H4 (cell line): Measurements from ENCODE around the gene TSPEAR. TPM values are rescaled to one million over a fixed set of nuclear protein-coding genes. Genes with fewer than 3 reads are reported as not detected.
"Not testable (repeated sequence)": the region's sequence is repeated elsewhere in the genome, so short reads cannot be mapped to it uniquely, and the experiment has no call there.

Experiments
- DNase-seq: peaks from one replicate; pipeline ENCODE4 v3.0.0-alpha.2; 2015; ENCODE audit warnings: low spot score
- total RNA-seq: library from RNA; depleted of rRNA; stranded (reverse); fragments of >200 nt; shearing (Covaris generic); gene quantifications from 2 replicates; pipeline ENCODE4 v1.2.3, GENCODE V29; 2014

The TSPEAR gene
- total RNA-seq, 1 experiment from 2014 or later = 0.08 TPM

DNA sequence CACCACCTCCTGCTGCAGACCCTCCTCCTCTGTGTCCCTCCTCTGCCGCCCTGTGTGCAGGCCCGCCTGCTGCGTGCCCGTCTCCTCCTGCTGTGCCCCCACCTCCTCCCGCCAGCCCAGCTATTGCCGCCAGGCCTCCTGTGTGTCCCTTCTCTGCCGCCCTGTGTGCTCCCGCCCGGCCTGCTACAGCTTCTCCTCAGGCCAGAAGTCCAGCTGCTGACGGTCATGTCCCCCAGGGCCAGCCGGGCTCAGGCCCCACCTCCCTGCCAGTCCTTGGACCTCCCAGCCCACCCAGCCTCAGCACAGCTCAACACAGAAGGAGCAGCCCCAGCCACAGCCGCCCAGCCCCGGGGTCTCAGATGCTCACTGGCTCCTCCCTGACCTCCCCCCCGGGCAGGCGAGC is 83.5 kb downstream of the TSPEAR start:
- not testable (repeated sequence) for DNase-seq

DNA sequence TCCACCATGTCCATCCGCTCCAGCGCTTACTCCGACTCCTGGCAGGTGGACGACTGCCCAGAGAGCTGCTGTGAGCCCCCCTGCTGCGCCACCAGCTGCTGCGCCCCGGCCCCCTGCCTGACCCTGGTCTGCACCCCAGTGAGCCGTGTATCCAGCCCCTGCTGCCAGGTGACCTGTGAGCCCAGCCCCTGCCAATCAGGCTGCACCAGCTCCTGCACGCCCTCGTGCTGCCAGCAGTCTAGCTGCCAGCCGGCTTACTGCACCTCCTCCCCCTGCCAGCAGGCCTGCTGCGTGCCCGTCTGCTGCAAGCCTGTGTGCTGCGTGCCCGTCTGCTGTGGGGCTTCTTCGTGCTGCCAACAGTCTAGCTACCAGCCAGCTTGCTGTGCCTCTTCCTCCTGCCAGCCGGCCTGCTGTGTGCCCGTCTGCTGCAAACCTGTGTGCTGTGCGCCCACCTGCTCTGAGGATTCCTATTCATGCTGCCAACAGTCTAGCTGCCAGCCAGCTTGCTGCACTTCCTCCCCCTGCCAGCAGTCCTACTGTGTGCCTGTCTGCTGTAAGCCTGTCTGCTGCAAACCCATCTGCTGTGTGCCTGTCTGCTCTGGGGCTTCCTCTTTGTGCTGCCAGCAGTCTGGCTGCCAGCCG is 84.1 kb downstream of the TSPEAR start:
- DNase-seq = not testable (repeated sequence)

DNA sequence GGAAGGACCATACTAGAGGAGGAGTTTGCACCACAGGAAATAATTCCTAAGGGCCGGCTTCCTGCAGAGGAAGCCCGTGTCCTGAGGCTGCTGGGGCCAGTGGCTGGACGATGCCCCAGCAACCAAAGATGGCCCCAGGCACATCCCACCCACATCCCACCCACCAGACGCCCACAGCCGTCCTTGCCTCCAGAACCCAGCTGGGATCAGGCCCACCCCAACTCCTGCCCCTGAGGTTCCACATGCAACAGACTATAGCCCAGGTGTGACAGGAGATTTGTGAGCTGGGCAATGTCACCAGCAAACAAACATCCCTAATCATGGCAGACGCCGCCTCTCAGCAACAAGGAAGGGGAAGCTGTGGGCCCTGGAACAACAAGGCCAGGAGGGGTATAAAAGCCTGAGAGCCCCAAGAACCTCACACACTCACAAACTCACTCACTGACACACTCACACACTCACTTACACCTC is 84.7 kb downstream of the TSPEAR start, which contains the start of gene KRTAP10-9:
Gene KRTAP10-9 (plus strand): TSS at position 421 of the 471 bp plus-strand sequence. CDS start 79 bp downstream, outside the sequence.
- no peak for DNase-seq

DNA sequence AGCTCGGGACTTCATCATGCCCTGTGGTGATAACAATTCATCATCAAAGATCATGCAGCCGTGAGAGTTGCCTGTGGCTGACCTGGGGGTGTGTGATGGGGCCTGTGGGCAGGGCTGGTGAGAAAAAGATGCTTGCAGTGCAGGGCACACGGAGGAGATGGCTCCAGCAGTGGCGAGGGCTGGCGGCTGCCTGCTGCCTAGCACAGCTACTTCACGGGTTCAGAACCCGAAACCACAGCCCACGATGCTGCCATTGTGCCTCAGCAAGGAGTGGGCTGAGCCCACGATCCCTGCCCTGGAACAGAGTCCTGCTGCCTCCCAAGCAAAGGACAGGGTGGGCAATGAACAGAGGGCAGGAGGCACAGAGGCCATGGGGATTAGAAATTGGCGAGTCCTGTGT is 85.1 kb downstream of the TSPEAR start:
- DNase-seq = no peak

DNA sequence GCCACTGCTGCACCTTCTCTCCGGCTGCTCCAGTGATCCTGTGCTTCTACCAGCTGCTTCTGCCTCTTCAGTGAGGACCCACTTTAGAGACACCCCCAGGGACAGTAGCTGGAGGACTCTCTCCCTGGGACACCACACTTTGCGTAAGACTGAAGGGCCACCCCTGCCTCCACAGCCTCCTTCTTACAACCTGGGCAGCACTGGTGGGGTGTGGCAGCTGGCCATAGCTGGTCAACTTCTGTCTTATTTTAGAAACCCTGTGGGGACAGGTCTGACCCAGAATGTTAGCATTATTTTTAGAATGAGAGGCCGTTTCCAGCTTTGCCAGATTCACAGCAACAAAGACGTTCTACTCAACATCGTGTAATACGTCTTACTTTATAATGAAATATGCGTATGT is 85.6 kb downstream of the TSPEAR start:
- no peak for DNase-seq

DNA sequence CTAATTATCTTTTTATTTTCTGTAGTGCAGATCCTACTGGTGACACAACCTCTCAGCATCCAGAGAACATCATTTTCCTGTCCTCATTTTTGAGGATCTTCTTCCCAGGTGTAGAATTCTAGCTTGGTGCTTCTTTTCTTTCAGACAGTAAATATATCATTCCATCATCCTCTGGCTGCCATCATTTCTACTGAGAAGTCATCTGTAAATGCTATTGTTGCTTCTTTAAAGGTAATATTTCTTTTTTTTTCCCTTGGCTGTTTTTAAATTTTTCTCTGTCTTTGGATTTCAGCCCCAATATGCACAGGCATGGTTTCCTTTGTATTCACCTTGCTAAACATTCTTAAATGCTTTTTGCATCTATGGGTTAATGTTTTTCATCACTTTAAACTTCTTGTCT is 87.8 kb downstream of the TSPEAR start:
- DNase-seq = no peak

DNA sequence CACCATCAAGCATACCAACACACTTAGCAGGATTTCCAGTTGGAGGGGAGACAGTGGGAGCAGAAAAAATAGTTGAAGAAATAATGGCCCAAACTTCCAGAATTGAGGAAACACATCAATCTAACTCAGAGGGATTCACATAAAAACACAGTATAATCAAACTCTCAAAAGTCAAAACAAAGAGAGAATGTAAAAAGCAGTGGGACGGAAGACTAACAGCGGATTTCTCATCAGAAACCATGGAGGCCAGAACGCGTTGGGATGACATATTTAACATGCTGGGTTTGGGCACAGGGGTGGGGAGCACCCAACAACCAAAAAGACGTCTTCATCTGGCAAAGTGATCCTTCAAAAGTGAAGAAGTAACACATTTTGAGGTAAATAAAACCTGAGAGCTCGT is 91.5 kb downstream of the TSPEAR start:
- DNase-seq = no peak

DNA sequence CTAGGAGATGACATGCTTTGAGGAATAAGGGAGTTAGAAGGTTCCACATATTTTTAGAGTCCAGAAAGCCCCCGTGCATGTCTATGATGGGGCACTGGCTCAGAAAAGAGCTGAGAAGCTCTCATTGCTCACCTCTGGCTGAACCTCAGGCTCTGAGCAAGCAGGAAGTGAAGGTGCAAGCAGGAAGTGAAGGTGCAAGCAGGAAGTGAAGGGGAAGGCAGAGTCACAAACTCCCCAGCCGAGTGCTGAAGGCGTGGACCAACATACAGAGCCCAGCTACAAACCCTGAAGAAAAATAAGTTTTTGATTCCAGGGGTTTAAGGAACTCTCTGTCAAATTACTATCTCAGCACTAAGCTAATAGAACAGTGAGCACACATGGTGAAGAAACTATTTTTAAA is 92.5 kb downstream of the TSPEAR start:
- no peak for DNase-seq

DNA sequence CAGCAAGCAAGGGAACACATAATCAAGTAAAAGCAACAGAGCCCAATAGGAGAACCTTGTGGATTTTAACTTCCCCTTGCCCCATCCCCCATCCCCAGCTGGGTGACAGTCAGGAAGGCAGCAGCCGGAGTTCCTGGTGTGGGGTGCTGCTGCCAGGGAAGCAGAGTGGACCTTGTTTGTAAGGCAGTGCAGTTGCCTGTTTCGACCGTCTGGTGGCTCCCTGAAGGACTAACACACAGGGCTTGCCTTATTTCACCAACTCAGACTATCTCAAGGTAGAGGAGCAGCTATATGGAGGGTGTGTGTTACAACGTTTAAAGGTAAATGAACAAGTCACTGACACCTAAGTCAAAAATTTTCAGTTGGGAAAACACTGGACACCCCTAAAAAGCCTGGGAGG is 92.9 kb downstream of the TSPEAR start:
- no peak for DNase-seq

DNA sequence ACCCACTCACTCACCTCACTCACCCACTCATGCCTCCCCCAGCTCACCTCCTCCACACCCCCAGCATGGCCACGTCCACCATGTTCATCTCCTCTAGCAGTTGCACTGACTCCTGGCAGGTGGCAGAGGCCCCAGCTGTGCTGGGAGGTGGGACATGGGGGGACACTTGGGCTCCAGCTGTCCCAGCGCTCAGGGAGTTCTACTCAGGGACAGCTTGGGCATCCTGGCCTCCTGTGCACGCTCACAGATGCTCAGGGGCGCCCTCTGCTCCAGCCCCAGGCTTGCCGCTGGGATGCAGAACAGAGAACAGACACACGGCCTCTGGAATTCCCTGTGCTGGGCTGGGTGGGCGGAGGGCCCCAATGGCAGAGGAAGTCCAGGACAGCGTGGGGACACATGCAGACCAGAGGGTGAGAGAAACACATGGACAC is 94.3 kb downstream of the TSPEAR start:
- no peak for DNase-seq

DNA sequence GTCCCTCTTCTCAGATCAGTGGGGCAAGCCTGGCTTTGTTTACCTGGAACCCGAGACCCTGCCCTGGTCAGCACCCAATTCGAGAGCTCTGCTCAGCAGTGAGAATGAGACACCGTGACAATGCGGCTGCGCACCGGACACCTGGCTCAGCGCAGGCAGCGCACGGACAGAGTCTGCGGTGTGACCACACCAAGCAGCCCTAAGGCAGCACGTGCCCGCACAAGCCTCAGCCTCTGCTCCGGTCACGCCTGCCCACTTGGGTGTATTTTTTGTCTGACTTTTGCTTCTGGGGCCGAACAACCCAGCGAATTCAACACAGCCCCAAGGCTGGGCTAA is 94.8 kb downstream of the TSPEAR start:
- DNase-seq = no peak

DNA sequence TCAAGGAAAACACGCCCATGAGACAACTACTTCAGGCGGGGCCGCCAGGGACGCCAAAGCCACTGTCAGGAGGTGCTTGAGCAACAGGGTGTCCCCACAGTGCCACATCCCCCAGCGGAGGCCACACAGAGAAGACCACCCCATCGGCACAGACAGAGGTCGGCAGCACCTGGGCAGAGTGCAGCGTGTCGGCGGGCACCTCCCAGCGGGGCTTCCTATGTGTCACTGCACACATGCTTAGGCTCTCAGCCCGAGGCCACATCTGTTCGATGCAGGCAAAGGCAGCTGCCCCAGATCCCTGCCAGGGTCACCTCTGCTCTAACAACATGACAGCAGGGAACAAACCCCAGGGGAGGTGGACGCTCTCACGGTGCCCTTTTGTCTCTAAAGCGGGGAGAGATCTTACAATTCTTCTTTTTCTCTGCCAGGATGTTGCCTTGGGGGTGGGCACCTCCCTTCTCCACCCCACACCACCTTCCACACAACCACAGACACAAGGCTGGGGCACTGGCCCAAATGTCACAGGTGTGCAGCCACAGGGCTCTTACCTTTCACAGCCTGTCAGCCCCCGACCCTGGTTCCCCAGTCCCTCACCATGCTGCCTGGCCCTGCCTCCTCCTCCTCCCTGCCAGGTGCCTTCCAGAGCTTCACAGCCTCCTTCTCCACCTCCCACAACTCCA is 95.3 kb downstream of the TSPEAR start:
- DNase-seq = no peak

DNA sequence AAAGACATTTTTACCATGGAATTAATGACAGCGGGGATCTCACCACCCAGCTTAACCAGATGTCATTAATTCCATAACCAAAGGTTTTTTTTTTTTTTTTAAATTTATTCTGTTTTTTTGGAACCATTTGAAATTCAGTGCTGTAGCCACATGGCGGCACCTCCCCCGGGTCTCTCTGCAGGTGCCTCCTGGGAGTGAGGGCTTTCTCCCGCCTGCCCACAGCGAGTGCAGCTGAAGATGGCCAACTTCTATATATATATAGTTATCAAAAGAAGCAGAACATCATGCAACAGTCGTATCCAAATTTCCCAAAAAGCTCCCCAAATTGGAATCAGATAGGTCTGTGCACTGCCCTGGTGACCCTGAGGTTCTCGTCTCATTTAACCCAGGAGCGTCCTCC is 95.9 kb downstream of the TSPEAR start:
- DNase-seq = no peak

DNA sequence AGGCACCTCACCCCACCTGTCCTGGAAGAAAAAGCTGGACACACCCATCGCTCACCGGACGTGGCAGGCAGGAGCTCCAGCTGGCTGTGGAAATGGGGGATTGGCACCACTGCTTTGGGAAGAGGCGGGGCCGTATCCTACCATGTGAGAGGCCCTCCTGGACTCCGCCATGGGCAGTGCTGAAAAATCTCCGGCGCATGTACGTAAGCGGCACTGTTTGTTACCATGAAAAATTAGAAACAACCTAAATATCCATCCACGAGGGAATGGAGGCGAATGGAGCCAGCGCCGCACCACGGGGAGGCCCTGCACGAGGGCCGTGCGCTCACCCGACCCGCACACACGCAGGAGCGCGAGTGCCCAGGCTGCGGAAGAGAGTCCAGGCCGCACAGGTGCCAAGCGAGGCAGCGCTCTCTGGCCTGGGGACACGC is 96.4 kb downstream of the TSPEAR start:
- no peak for DNase-seq

DNA sequence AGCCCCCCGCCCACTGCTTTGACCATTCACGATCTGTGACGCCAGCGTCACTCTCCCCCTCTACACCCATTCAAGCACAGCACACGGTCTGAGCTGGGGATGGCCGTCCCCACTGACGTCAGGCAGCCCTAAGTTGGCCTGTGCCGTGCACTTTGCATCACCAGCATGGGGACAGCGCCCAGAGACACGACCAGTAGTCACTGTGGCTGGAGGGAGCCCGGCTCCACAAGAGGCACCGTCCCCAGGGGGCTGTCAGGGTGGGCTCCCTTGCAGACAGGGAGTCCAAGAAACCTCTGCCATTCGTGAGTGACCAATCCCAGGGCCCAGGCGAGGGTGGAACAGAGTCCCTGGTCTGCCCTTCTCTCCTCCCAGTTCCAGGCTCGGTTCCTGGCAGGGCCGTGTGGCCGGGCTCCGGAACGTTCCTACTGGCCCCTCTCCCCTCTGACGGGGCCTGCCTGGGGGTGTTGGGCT is 97.2 kb downstream of the TSPEAR start:
- DNase-seq = no peak

DNA sequence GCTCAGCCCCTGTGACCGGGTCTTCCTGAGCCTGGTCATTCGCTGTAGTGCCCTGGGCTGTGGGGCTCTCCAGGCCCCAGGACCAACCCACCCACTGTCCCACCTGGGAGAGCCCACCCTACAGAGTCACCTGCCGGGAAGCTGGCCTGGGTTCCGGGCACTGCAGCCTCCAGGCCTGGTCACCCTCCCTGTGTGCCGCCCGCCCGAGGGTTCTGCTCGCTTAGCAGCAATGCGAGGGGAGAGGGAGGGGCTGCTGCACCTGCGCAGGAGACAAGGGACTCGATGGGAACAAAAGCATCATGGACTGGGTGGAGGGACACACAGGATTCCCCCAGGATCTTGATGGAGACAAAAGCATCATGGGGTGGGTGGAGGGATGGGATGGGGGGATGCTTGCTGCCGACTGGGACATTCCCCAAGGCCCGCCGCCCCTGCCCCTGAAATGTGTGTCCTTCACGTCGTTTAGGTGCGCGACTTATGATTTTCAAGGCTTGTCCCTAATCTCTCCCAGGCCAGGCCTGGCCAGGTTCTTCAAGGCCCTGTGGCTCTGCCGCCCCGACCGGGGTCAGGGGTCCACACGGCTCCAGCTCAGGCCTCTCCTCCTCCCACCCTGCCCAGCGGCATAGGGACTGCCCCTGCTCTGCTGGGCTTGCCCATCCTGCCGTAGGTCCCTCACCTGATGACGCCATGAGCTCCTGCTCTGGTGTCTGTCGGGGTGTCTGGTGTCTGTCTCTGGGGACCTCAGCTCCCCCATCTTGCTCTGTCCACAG is 97.8 kb downstream of the TSPEAR start:
- DNase-seq = no peak

DNA sequence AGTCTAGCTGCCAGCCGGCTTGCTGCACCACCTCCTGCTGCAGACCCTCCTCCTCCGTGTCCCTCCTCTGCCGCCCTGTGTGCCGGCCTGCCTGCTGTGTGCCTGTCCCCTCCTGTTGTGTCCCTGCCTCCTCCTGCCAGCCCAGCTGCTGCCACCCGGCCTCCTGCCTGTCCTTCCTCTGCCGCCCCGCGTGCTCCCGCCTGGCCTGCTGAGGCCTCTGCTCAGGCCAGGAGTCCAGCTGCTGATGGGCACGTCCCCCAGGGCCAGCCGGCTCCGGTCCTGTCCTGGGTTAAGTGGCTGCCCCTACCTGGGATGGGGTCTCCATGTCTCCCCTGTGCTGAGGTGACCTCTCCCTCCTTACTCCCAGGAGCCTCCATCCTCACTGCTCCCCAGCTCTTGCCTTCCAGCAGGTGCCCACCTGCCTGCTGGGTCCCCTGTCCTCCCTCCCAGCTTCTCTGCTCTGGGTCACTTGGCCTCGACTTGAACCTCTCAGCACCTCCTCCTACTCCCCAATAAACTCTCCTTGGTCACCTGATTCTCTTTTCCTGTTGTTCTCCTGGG is 98.6 kb downstream of the TSPEAR start:
- DNase-seq = no peak

DNA sequence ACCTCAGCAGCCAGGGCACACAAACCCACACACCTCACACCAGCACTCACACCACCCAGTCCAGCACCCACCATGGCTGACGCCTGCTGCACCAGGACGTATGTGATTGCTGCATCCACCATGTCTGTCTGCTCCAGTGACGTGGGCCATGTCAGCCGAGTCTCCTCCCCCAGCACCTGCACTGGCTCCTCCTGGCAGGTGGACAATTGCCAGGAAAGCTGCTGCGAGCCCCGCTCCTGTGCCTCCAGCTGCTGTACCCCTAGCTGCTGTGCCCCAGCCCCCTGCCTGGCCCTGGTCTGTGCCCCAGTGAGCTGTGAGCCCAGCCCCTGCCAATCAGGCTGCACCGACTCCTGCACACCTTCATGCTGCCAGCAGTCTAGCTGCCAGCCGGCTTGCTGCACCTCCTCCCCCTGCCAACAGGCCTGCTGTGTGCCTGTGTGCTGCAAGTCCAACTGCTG is 99.3 kb downstream of the TSPEAR start, which contains the start of gene KRTAP10-8:
Gene KRTAP10-8 (plus strand): TSS at position 51 of the 458 bp plus-strand sequence. CDS start 22 bp downstream, at position 73.
- DNase-seq = no peak

DNA sequence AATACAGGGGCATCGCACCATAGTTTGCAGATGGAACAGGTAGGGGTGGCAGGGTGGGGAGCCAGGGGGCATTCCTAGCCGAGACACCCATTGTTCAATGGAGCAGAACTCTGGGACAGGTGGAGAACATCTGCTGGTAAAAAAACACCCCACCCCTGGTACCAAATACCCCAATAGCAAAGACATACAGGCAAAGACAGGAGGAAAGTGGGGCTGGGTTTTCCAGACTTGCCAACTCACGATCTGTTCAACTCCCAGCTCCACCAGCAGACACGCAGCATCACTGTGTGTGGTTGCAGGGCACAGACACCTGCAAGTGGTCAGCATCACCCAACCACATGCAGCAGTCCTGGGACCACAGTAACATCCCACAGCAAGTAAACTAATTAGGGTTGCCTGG is 99.8 kb downstream of the TSPEAR start:
- DNase-seq = no peak

DNA sequence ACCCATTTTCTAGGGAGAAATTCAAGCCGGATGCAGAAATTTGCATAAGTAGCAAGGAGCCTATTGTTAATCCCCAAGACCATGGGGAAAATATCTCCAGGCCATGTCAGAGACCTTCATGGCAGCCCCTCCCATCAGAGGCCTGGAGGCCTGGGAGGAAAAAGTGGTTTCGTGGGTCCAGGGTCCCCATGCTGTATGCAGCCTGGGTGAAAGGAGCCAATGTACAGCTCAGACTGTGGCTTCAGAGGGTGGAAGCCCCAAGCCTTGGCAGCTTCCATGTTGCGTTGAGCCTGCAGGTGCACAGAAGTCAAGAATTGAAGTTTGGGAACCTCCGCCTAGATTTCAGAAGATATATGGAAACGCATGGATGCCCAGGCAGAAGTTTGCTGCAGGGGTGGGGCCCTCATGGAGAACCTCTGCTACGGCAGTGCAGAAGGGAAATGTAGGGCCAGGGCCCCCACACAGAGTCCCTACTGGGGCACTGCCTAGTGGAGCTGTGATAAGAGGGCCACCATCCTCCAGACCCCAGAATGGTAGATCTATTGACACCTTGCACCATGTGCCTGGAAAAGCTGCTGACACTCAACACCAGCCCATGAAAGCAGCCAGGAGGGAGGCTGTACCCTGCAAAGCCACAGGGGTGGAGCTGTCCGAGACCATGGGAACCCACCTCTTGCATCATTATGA is 101.1 kb downstream of the TSPEAR start:
- not testable (repeated sequence) for DNase-seq

DNA sequence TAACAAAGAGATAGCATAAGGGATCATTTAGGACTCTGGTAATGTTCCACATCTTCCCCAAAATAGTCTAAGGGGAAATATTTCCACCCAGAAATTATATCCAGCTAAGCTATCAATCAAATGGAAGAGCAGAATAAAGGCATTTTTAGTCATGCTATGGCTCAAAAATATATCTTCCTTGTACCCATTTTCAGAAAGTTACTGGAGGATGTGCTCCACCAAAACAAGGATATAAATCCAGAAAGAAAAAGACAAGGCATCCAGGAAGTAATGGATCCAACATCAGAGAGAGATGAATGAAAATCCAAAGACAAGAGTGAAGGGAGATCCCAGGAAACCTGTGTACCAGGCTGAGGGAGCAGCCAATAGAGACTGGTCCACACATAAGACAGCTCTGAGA is 102.2 kb downstream of the TSPEAR start:
- no peak for DNase-seq
